GM21360 (cell line): ENCODE results near the gene SSTR4.

Experiments used
- ATAC-seq: cut with Tn5 transposase; IDR thresholded peaks from one replicate; pipeline ENCODE4 v1.9.1; 2021; ENCODE audit warnings: mild to moderate bottlenecking, moderate library complexity; ENCODE audit not compliant: unreplicated experiment

SSTR4 gene

DNA sequence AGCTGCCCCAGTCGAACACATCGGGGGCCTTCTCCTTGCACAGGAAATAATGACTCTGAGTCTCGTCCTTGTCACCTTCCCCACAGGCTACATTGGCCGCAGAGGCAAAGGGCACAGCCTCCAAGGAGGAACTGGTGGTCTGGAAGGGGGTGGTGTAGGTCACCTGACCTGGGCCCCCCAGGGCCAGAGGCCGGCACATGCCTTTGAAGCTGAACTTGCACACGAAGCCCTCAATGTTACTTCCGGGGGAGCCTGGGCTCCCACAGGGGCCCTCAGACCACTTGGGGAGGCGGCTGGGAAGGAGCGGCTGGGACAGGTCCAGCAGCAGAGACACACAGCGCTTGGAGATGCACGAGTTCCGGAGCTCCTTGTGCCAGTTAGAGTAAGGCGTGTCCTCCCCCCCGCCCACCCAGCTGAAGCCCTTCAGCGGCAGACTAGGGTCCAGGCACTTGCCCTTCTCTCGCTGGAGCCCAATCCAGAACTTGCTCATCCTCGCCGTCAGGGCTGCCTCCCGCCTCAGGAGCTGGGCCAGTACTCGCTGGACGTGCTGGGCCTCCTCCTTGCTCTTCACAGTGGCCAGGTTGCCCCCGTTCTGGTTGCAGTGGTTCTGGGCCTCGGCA is 50.4 kb downstream of the SSTR4 start:
- ATAC-seq: no peak

DNA sequence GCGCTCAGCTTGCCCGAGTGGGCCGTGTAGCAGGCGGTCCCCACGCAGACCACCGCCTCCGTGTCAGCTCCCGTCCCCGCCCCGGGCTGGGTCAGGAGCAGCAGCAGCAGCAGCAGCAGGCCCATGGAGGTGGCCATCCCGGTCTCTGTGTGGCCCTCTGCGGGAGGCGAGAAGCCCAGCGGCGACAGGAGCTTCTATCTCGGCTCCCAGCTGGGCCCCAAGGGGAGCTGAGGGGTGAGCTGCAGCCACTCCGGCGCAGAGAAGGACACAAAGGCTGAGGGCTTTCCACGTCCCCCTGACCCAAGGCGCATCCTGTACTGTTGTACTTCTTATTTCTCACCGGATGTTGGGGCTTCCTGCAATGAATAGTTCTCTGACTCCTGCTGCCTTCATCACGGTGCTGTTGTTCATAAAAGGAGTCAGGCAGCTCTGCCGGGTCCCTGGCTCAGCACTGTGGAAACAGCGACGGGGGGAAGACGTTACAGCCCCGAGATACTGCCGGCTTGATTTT is 51.0 kb downstream of the SSTR4 start, which contains the start of gene CD93:
CD93 (minus strand) TSS at position 269 of the 511 bp plus-strand sequence; CDS start at position 137, 132 bp downstream.
- ATAC-seq: no peak

DNA sequence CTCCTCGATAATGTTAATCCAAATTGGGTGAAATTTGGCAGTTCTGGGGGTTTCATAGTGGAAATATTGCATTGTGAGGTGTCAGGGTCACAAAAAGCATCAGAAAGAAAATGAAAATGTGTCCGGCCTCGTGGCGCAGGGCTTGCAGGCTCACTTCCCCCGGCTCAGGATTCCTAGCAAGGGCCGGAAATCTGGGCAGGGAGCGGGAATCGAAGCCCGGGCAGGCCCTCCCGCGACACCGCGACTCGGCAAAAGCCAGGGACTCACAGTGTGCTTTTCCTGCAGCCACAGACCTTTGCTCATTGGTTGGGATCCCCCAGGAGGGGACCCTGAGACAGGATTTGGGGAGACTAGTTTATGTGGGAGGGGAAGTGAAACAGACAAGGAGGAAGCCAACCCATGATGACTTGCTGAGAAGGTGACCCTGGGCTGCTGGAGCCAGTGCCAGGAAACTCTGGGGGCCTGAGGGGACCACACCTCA is 51.9 kb downstream of the SSTR4 start:
- no peak for ATAC-seq

DNA sequence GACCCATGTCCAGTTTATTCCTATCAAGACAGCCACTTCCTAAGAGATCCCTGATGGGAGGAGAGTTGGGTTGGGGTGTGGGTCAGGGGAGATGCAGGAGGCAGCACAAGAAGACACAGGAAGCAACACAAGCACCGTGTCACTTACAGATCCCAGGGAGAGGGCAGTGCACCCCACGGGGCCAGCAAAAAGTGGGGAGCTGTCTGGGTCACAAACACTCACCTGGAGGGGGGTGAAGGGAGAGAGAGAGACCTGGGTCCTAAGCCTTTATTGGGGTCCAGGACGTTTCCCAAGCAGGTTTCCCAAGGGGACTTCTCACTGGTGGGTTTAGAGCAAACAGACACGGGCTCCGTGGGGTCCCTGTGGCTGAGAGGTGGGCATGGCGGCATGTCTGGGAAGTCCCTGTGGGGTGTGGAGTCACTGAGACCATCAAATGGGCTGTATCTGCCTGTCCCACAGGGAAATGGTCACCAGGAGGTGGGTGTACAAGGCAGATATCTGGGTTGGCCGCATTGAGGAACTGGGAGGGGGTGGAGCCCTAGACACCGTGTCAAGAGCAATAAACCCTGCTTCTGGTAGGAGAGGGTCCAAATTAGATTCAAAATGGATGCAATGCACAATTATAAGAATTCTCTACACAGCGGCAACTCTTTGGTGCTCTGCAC is 52.6 kb downstream of the SSTR4 start:
- no peak for ATAC-seq
